Ishikawa (cell line): ENCODE data around the gene MSX1.

Experiments used
- CEBPB ChIP-seq: IDR thresholded peaks from 2 replicates; pipeline ENCODE4 v1.6.1; 2012
- CREB1 ChIP-seq: IDR thresholded peaks from 2 replicates; pipeline ENCODE4 v1.6.1; 2012; ENCODE audit warnings: low read depth
- EGR1 ChIP-seq: IDR thresholded peaks from 2 replicates; pipeline ENCODE4 v1.6.1; 2012
- EP300 ChIP-seq: IDR thresholded peaks from 2 replicates; pipeline ENCODE4 v1.6.1; 2012; ENCODE audit warnings: borderline replicate concordance
- FOXM1 ChIP-seq: IDR thresholded peaks from 2 replicates; pipeline ENCODE4 v1.6.1; 2012; ENCODE audit warnings: low read depth, borderline replicate concordance
- NFIC ChIP-seq: IDR thresholded peaks from 2 replicates; pipeline ENCODE4 v1.6.1; 2012
- RAD21 ChIP-seq: IDR thresholded peaks from 2 replicates; pipeline ENCODE4 v1.6.1; 2012; ENCODE audit warnings: low read depth
- TAF1 ChIP-seq: IDR thresholded peaks from 2 replicates; pipeline ENCODE4 v1.6.1; 2012; ENCODE audit warnings: low read depth, mild to moderate bottlenecking
- TCF12 ChIP-seq: IDR thresholded peaks from 2 replicates; pipeline ENCODE4 v1.6.1; 2012; ENCODE audit warnings: low read depth
- TEAD4 ChIP-seq: IDR thresholded peaks from 2 replicates; pipeline ENCODE4 v1.6.1; 2012
- YY1 ChIP-seq: IDR thresholded peaks from 2 replicates; pipeline ENCODE4 v1.6.1; 2012; ENCODE audit warnings: low read depth
- ZBTB7A ChIP-seq: IDR thresholded peaks from 2 replicates; pipeline ENCODE4 v1.6.1; 2012; ENCODE audit warnings: low read depth
- TF ChIP-seq, protein P1 (sequence below): IDR thresholded peaks from 2 replicates; pipeline ENCODE4 v1.6.1; 2012
- TF ChIP-seq, protein P2 (sequence below): IDR thresholded peaks from 2 replicates; pipeline ENCODE4 v1.6.1; 2012; ENCODE audit warnings: low read depth, mild to moderate bottlenecking
- TF ChIP-seq, protein P3 (sequence below): IDR thresholded peaks from 2 replicates; pipeline ENCODE4 v1.6.1; 2012

The MSX1 gene

DNA sequence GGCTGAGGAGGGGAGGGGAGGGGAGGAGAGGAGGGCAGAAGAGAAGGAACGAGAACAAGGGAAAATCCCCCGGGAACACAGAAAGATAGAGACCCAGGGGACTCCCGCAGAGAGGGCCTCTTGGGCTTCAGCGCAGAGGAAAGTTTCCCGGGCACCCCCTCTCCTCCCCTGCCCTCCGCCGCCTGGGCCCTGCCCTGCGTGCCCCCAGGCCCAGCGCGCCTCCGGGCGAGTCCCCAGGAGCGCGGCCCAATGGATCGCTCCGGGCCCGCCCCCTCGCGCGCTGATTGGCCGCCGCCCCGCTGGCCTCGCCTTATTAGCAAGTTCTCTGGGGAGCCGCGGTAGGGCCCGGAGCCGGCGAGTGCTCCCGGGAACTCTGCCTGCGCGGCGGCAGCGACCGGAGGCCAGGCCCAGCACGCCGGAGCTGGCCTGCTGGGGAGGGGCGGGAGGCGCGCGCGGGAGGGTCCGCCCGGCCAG is at the start of gene MSX1:
Gene MSX1, plus strand, starts transcription at position 341 of the 474 bp plus-strand sequence. CDS start 235 bp downstream, outside the sequence.
- TF ChIP-seq NFIC (no peak), YY1 (no peak), ZBTB7A (peak; percentile 75; the same call in 1 of the 2 replicates), RAD21 (no peak), CEBPB (no peak), EGR1 (no peak), FOXM1 (no peak), TCF12 (no peak), TEAD4 (no peak), TAF1 (peak; percentile 90), CREB1 (no peak), EP300 (no peak)
- TF ChIP-seq, protein P1, sequence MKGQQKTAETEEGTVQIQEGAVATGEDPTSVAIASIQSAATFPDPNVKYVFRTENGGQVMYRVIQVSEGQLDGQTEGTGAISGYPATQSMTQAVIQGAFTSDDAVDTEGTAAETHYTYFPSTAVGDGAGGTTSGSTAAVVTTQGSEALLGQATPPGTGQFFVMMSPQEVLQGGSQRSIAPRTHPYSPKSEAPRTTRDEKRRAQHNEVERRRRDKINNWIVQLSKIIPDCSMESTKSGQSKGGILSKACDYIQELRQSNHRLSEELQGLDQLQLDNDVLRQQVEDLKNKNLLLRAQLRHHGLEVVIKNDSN = no peak
- TF ChIP-seq, protein P2, sequence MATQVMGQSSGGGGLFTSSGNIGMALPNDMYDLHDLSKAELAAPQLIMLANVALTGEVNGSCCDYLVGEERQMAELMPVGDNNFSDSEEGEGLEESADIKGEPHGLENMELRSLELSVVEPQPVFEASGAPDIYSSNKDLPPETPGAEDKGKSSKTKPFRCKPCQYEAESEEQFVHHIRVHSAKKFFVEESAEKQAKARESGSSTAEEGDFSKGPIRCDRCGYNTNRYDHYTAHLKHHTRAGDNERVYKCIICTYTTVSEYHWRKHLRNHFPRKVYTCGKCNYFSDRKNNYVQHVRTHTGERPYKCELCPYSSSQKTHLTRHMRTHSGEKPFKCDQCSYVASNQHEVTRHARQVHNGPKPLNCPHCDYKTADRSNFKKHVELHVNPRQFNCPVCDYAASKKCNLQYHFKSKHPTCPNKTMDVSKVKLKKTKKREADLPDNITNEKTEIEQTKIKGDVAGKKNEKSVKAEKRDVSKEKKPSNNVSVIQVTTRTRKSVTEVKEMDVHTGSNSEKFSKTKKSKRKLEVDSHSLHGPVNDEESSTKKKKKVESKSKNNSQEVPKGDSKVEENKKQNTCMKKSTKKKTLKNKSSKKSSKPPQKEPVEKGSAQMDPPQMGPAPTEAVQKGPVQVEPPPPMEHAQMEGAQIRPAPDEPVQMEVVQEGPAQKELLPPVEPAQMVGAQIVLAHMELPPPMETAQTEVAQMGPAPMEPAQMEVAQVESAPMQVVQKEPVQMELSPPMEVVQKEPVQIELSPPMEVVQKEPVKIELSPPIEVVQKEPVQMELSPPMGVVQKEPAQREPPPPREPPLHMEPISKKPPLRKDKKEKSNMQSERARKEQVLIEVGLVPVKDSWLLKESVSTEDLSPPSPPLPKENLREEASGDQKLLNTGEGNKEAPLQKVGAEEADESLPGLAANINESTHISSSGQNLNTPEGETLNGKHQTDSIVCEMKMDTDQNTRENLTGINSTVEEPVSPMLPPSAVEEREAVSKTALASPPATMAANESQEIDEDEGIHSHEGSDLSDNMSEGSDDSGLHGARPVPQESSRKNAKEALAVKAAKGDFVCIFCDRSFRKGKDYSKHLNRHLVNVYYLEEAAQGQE = no peak
- TF ChIP-seq, protein P3, sequence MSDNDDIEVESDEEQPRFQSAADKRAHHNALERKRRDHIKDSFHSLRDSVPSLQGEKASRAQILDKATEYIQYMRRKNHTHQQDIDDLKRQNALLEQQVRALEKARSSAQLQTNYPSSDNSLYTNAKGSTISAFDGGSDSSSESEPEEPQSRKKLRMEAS = 0 out of 2 replicates have a peak, but pooled peaks have one; percentile 25

DNA sequence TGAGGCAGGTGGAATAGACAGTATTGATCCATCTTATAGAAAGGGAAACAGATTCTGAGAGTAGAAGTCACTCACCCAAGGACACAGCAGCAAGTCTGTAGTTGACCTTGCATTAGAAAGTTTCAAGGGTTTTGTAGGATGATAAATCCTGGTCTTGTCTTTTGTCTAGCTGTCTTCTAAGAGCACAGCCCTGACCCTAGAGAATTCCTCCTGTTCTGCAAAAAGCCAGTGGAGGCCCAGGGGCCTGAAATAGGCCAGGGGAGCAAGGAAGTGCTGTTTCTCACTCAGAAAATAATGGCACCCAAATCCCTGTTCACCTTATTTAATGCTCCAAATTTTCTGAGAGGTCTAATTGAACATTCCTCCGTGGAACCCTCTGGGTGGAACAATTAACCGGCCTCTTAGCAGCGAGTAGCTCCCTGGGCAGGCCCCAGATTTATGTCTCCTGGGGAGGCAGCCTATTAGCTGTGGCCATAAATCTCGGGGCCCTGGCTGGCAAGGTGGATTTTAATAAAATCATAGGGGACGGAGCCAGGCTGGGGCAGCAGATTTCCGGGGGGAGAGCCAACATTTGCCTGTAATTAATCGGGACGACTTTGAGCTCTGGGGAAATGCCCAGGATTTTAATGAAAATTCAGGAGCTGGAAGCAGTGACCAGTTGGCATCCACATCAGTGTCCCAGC is 49.2 kb upstream of the MSX1 start:
- TF ChIP-seq, protein P3 = no peak
- peak; percentile 56 for TF ChIP-seq TCF12
- peak; percentile 67 for TF ChIP-seq NFIC
- TF ChIP-seq EP300 = peak; percentile 62
- no peak for TF ChIP-seq YY1
- TF ChIP-seq CREB1 = no peak
- peak; percentile 72 for TF ChIP-seq TEAD4

DNA sequence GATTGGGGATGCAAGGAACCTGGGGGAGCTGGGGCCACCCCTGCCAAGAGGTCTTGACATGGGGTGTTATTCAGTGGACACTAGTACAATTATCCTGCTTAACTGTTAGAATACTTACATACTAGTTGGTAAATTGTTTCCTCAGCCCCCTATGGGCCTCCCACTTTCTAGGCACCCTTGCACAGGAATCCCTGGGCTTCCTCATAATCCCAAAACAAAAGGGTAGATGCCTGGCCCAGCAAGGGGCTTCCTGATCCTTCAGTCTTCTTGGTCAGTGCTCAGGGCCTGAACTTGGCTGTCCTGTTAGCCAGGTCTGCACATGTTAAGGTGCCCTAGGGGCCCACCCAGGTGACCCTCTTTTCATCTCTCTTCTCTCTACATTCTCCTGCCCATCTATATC is 48.7 kb upstream of the MSX1 start:
- TF ChIP-seq FOXM1 = no peak
- no peak for TF ChIP-seq TAF1
- no peak for TF ChIP-seq TCF12
- TF ChIP-seq YY1 = no peak
- TF ChIP-seq, protein P1 = no peak
- no peak for TF ChIP-seq EGR1
- TF ChIP-seq, protein P3 = no peak
- TF ChIP-seq RAD21 = no peak
- TF ChIP-seq, protein P2 = no peak
- no peak for TF ChIP-seq CREB1

DNA sequence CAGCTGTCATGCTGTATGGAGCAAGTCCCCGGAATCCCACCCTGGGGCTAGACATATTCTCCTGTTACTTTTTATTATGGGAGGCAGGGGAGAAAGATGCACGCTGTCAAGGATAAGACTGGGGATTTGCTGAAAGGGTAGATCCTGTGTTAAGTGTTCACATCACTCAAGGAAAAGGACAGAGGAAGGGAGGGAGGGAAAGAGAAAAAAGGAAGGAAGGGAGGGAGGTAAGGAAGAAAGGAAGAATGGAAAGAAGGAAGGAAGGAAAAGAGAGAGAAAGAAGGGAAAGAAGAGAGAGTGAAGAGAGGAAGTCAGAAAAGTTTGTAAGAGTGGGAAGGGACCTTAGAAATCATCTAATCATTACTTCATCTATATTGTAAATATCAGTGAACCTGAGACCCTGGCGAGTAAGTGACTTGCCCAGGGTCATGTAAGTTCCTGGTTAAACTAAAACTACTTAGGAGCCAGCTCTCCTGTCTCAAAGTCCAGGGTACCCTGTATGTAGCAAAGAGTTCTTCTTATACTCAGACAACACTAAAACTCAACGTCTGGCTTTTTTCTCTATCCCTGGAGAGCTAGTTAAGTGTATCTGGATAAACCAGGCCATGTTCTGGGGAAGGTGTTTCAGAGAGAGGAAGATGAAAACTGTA is 47.2 kb upstream of the MSX1 start:
- TF ChIP-seq FOXM1 (no peak), YY1 (no peak), TCF12 (no peak), NFIC (no peak), CREB1 (no peak), TEAD4 (no peak), TAF1 (no peak), ZBTB7A (no peak), RAD21 (no peak), EGR1 (no peak), CEBPB (no peak)
- TF ChIP-seq, protein P1 = no peak
- TF ChIP-seq, protein P3 = no peak
